GM18511 (cell line): ENCODE data around the gene ASB2.

Source experiments
- ATAC-seq: cut with Tn5 transposase; IDR thresholded peaks from one replicate; pipeline ENCODE4 v1.9.1; 2021; ENCODE audit warnings: mild to moderate bottlenecking, moderate library complexity; ENCODE audit not compliant: unreplicated experiment

The ASB2 gene

GRCh38 chr14:93929657-93930056 lies 46.7 kb downstream of the ASB2 start:
- ATAC-seq, result no peak

- ATAC-seq, result no peak
Measured at GRCh38 chr14:93929048-93929535, 47.3 kb downstream of the ASB2 start.

- no peak for ATAC-seq
Measured at GRCh38 chr14:93928184-93929047, 48.0 kb downstream of the ASB2 start.

DNA sequence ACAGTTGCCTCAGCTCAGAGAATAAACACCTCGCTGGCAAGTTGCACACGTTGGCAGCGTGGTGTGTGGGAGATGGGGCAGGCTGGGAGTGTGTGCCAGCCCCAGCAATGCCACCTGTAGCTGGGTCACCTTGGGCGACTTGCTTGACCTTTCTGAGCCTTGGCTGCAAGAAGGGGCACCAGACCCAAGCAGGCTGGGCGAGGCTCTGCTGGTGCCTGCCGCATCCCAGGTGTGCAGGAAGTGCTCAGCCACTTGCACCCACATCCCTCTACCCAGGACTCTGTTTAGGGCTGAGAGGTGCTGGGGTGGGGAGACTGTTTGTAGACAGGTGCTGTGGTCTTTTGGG lies 48.6 kb downstream of the ASB2 start:
- no peak for ATAC-seq

DNA sequence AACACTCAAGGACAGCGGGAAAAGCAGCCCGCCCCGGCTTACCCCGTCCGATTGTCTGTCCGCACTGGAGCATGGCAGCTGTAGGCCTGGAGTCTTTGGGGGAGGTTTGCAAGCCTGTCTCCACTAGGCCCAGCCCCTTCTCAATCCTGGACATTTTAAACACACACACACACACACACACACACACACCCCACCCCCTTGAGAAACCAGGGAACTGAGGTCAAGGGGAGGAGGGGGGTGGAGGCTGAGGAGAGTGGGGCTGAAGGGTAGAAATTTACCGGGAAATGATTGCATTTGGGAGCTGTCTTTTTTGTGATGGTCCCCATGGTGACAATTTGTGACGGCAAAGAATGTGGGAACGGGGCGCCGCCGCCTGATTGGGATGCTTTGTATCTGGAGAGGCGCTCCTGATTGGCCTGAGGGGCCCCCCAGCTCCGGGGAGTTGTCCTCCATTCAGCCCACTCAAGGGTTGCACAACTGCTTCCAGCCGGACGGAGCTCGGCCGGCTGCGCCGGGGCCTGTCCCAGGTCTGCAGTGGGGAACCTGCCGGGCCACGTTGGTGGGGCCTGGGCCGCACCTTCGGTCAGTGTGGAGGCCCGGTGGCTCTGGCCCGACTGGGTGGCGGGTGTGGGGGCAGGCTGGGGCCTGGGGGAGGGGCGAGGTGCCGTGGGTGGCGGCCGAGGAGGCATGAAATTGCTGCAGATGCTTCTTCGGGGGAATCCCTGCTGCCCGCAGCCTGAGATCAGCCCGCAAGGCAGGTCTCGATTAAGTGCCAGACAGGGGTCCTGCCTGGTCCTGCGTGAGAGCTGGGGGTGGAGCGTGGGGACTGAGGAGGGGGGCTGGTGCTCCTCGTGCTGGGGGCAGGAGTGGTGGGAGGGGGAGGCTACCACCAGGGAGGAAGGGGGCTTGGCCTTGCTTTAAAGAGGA lies 49.2 kb downstream of the ASB2 start, which contains the start of gene FAM181A:
TSS of gene FAM181A (plus strand) at position 472 of the 927 bp plus-strand sequence. CDS start 942 bp downstream, outside the sequence.
- no peak for ATAC-seq

DNA sequence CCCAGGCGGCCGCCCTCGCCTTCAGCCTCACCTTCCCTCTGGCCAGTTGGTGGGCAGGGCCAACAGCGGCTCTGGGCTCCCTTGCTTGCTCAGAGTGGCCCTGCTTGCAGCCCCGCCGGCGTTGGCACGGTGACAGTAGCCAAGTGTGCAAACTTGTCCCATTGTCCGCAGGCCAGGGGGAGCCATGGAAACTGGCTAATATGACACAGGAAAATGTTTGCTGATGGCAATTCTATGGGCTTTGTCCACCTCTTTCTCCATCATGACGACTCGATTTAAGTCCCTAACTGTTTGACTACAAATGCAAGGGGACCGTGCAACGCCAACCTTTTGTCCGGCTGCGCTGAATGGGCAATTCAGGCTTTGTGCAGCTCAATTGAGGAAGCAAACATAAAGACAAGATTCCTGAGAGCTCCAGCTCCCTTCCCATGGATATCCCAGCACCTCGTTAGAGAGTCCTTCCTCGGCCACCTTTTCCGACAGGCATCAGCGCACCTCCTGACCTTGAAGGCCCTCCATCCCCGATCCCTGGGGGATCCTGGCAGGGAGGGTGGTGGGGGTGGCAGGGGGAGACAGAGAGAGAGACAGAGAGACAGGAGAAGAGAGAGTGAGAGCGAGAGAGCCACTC lies 50.0 kb downstream of the ASB2 start:
- no peak for ATAC-seq

GRCh38 chr14:93925374-93925895 lies 50.9 kb downstream of the ASB2 start:
- no peak for ATAC-seq

- ATAC-seq, result no peak
Measured at GRCh38 chr14:93924592-93925355, 51.6 kb downstream of the ASB2 start.

GRCh38 chr14:93923626-93924025 lies 52.7 kb downstream of the ASB2 start:
- ATAC-seq, result no peak

- no peak for ATAC-seq
Measured at GRCh38 chr14:93921001-93921806, 55.2 kb downstream of the ASB2 start.

GRCh38 chr14:93917141-93917540 lies 59.2 kb downstream of the ASB2 start:
- no peak for ATAC-seq

- no peak for ATAC-seq
Measured at GRCh38 chr14:93916498-93916897, 59.9 kb downstream of the ASB2 start.

DNA sequence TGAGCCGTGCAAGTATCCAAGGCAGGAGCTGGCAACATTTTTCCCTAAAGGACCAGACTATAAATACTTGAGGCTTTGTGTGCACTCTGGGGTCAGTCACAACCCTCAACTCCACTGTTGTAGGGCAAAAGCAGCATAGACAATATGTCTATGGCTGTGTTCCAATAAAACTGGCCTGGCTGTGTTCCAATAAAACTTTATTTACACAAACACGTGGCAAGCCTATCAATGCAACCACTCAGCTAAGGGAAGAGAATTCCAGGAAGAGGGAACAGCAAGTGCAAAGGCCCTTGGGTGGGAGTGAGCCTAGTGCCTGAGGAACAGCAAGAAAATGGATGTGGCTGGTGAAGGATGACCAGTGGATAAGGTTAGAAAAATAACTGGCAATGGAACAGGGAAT lies 60.6 kb downstream of the ASB2 start:
- no peak for ATAC-seq

DNA sequence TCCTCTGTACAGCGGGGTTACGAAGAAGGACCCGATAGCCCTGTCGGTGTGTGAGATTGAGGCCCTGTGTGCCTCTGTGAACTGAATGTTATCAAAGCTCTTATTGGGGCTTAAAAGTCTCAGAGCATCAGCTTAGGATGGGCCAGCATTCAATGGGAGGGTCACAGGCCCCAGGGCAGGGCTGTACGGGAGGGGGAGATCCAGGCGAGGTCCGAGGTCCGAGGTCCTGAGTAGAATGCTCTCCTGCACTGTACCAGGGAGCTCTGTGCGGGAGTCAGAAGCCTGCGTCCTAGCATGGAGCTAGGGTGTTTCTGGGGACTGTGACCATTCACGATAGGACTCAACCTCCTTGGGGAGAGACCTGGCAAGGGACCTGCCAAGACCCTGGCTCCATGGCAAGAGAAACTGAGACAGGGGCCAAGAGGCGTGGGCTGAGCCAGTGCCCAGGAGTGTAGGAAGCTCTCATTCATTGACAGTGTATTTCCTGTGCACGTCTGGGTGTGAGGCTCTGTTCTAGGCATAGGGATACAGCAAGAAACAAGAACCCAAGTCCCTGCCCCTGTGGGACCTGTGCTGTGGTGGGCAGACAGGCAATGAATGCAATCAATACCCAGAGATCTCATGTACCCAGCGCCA lies 61.2 kb downstream of the ASB2 start:
- ATAC-seq, result no peak

GRCh38 chr14:93914278-93914677 lies 62.1 kb downstream of the ASB2 start:
- ATAC-seq, result no peak

- no peak for ATAC-seq
Measured at GRCh38 chr14:93912782-93913181, 63.6 kb downstream of the ASB2 start.

DNA sequence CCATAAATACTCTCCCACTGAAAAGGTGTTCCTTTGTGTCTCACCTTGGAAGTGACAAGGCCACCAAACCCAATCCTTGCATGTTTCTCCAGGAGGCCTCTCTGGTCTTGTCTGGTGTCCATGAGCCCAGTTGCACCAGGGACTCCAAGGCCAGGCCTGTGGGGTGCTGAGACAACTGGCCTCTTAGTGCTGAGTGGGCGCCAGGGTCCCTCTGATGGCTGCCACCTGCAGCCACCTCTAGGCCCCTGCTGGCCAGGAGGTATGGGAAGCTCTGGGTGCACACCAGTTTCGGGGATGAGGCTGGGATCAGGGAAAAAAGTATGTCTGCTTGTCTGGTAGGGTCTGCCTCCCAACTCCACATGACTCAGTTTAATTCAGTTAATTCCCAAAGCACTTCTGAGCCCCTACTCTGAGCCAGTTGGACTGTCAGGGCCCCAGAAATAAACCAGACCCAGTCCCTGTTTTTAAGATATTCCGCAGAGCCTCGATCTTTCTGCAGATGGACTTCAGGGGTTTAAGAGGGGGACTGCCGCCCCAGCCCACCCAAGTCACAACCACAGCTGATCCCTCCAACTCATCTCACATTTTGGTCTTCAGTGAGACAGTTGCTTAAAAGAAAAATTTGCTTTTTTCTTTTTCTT lies 64.3 kb downstream of the ASB2 start:
- ATAC-seq, result no peak

- ATAC-seq, result no peak
Measured at GRCh38 chr14:93909429-93910128, 66.8 kb downstream of the ASB2 start.
